Calu3 (cell line): ENCODE results near the gene DOCK3. TPM values are rescaled to one million over a fixed set of nuclear protein-coding genes. Genes with fewer than 3 reads are reported as not detected.

Experiments
- BruUV-seq: library from RNA; stranded (reverse); fragments of 400-500 nt; replicated peaks from 2 replicates; lab custom pipeline; 2021; lab: Mats Ljungman, UMichigan
- CTCF ChIA-PET: fragments of 300-600 bp; sonication (Branson Sonifier 250); formaldehyde crosslinking; loops from one replicate; lab custom pipeline; 2022; ENCODE audit warnings: antibody characterized with exemption; lab: Charles Lee
- DNase-seq: peaks from one replicate; pipeline ENCODE4 v3.0.0; 2022
- H3K27ac Mint-ChIP-seq: one replicate; pipeline ENCODE4 v1.8.0; 2022; ENCODE audit warnings: mixed read lengths; ENCODE audit not compliant: unreplicated experiment
- H3K27me3 Mint-ChIP-seq: one replicate; pipeline ENCODE4 v1.8.0; 2022; ENCODE audit warnings: mixed read lengths; ENCODE audit not compliant: unreplicated experiment
- H3K36me3 Mint-ChIP-seq: one replicate; pipeline ENCODE4 v1.8.0; 2022; ENCODE audit warnings: mild to moderate bottlenecking, moderate library complexity, mixed read lengths; ENCODE audit not compliant: insufficient read depth, unreplicated experiment
- H3K4me1 Mint-ChIP-seq: one replicate; pipeline ENCODE4 v1.8.0; 2022; ENCODE audit warnings: mild to moderate bottlenecking, low read depth, mixed read lengths; ENCODE audit not compliant: unreplicated experiment
- H3K4me3 Mint-ChIP-seq: one replicate; pipeline ENCODE4 v1.8.0; 2022; ENCODE audit warnings: mild to moderate bottlenecking, low read depth, moderate library complexity, mixed read lengths; ENCODE audit not compliant: unreplicated experiment
- H3K9me3 Mint-ChIP-seq: one replicate; pipeline ENCODE4 v1.8.0; 2022; ENCODE audit warnings: low read depth, mixed read lengths; ENCODE audit not compliant: unreplicated experiment
- CTCF ChIP-seq: fragments of 200-600 bp; IDR thresholded peaks from one replicate; pipeline ENCODE4 v1.8.0; 2022; ENCODE audit warnings: antibody characterized with exemption; ENCODE audit not compliant: unreplicated experiment
- intact Hi-C: fragments of 100-400 bp; cut with micrococcal nuclease; formaldehyde crosslinking; loops from one replicate; pipeline ENCODE4 v1.10.0; 2022; ENCODE audit not compliant: unreplicated experiment
- total RNA-seq: library from RNA; stranded (reverse); gene quantifications from 2 replicates; pipeline ENCODE4 v1.2.3, GENCODE V29; 2022

DOCK3 gene
- total RNA-seq, 1 experiment from 2014 or later = 0.19 TPM

DNA sequence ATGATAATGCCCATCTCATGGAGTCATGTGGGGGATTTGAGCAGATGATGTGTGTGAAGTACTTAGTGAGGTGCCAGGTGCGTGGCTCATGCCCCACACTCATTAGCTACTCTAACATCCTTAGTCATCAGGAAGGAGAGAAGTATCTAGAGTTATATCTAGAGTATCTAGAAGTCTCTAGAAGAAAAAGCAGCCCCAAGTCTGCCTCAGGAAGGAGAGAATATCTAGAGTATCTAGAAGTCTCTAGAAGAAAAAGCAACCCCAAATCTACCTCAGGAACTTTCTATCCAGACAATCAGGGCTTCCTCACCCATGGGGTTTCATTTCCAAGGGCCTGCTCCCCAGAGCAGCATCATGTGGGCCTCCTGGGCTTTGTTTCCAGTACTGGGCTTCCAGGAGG, 24.7 kb upstream of the DOCK3 start:
- no peak for DNase-seq
- BruUV-seq = no TSS peak
- H3K27me3 Mint-ChIP-seq = no peaks in the 10 kb centered on the region
- H3K4me3 Mint-ChIP-seq = no peak overlapping the region
- no peaks in the 10 kb centered on the region for H3K4me1 Mint-ChIP-seq
- CTCF ChIA-PET = no interaction called here
- no peak overlapping the region for H3K27ac Mint-ChIP-seq
- no peaks in the 10 kb centered on the region for H3K9me3 Mint-ChIP-seq
- peaks cover 5% of the 10 kb centered on the region for H3K36me3 Mint-ChIP-seq
- intact Hi-C loops = no loop called here
- no peak for TF ChIP-seq CTCF

GRCh38 chr3:50651445-50651844, 23.3 kb upstream of the DOCK3 start:
- DNase-seq = no peak
- no peak overlapping the region for H3K27ac Mint-ChIP-seq
- H3K4me3 Mint-ChIP-seq = no peak overlapping the region
- H3K4me1 Mint-ChIP-seq = no peaks in the 10 kb centered on the region
- intact Hi-C loops = no loop called here
- no peaks in the 10 kb centered on the region for H3K9me3 Mint-ChIP-seq
- CTCF ChIA-PET = interaction anchor here (3.2 kb wide), 1 partner anchor 35 kb away, joined by 56 read pairs; the partner anchor contains the start of gene MAPKAPK3
- no TSS peak for BruUV-seq
- H3K27me3 Mint-ChIP-seq = no peaks in the 10 kb centered on the region
- TF ChIP-seq CTCF = no peak
- H3K36me3 Mint-ChIP-seq = peaks cover 5% of the 10 kb centered on the region

DNA sequence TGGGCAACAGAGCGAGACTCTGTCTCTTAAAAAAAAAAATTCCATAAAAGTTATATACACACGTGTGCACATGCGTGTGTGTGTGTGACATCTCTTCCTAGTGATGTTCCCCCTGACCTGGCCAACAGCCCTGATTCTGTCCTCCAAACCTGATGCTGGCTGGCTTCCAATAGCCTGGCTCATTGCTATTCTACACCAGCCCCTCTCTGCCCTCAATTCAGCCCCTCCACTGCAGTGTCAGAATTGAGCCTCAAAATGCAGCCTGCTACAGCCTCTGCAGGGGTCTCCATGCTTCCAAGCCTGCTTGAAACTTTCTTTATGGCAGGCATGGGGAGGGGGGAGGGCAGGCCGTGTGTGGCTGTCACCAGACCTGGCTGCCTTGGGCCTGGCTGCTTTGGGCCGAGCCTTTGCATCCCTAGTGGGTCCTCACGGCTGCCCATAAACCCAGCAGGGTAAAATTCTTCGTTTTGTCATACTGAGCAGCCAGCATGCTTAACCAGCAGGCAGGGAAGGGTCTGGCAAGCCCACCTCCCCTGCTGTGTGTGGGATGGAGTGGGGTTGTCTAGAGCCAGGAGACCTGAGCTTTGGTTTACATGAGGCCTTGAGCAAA, 22.7 kb upstream of the DOCK3 start:
- Mint-ChIP-seq H3K36me3 (peaks cover 5% of the 10 kb centered on the region), H3K4me1 (no peaks in the 10 kb centered on the region), H3K4me3 (no peak overlapping the region), H3K27me3 (no peaks in the 10 kb centered on the region), H3K27ac (no peak overlapping the region), H3K9me3 (no peaks in the 10 kb centered on the region)
- intact Hi-C loops = loop anchor here (1.0 kb wide), 1 partner anchor 36 kb away; no protein-coding TSS in a partner anchor
- no TSS peak for BruUV-seq
- CTCF ChIA-PET = interaction anchor here (0.6 to 3.2 kb wide), 9 partner anchors 13 to 58 kb away, joined by 3 to 56 read pairs (median 4); partner anchors contain the start of genes CISH and MAPKAPK3
- DNase-seq = no peak
- no peak for TF ChIP-seq CTCF

DNA sequence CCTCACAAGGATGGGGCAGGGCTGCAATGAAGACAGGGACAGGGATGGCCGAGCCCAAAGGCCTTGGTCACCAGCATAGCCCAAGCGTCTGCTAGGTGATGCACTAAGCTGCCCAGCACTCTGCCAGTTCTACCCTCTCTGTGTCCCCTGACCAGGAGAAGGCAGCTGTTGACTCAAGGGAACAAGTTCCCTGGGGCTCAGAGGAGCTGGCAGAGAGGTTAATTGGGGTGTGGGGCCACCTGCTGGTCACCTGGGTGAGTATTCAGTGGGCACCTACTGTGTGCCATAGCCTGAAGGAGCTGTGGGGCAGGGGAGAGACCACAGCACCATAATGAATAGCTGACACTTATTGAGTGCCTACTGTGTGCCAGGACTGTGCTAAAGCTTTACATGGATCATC, 22.0 kb upstream of the DOCK3 start:
- intact Hi-C loops = loop anchor here (1.0 kb wide), 1 partner anchor 36 kb away; no protein-coding TSS in a partner anchor
- peak; percentile 76 for TF ChIP-seq CTCF
- Mint-ChIP-seq H3K4me3 (no peak overlapping the region), H3K4me1 (no peaks in the 10 kb centered on the region), H3K9me3 (no peaks in the 10 kb centered on the region), H3K36me3 (peaks cover 5% of the 10 kb centered on the region), H3K27ac (no peak overlapping the region), H3K27me3 (peaks cover 3% of the 10 kb centered on the region)
- no TSS peak for BruUV-seq
- CTCF ChIA-PET = interaction anchor here (0.6 to 3.2 kb wide), 11 partner anchors 14 to 63 kb away, joined by 3 to 56 read pairs (median 4); partner anchors contain the start of genes CISH and MAPKAPK3
- peak; percentile 78 for DNase-seq
